ENCODE data around the gene HDLBP.

GRCh38 chr2:241218131-241219029 is 97.1 kb downstream of the HDLBP start:
- TF ChIP-seq CTCF (conservative IDR thresholded peaks at IDR 0.05; ENCODE audit: low read depth, low read length) (no peak; the same call in 1 of the 2 replicates), EZH2 (IDR thresholded peaks at IDR 0.05; ENCODE audit: borderline replicate concordance, low read depth, low read length, poor library complexity, severe bottlenecking) (no peak)
